ENCODE results near the gene ZNF716. TPM values are rescaled to one million over a fixed set of nuclear protein-coding genes. Genes with fewer than 3 reads are reported as not detected.

ZNF716 gene
- total and polyA plus RNA-seq, 12 donors: not detected

- H3K27me3 ChIP-seq: no peaks in the 10 kb centered on the region
- TF ChIP-seq CTCF (IDR thresholded peaks at IDR 0.05) (no peak), POLR2A (IDR thresholded peaks at IDR 0.05) (no peak)
- no peaks in the 10 kb centered on the region for H3K9me3 ChIP-seq (replicated peaks in 1 of 3)
- no peak overlapping the region for H3K4me3 ChIP-seq
- 85 to 100% (median 94%) methylated on average over 4 to 11 of the region's 11 CpGs for WGBS, 4 donors
- intact Hi-C loops (cut with DNase I): no loop called here
- H3K27ac ChIP-seq: no peak overlapping the region
- no peak for DNase-seq
- no peaks in the 10 kb centered on the region for H3K4me1 ChIP-seq (replicated peaks in 1 of 2)
- no peaks in the 10 kb centered on the region for H3K36me3 ChIP-seq (replicated peaks in 1 of 2)
These were observed 23.4 kb upstream of the ZNF716 start for GRCh38 chr7:57426629-57427003.

GRCh38 chr7:57427146-57427545 lies 22.8 kb upstream of the ZNF716 start:
- WGBS, 4 donors: 82 to 93% (median 88%) methylated on average over 3 to 10 of the region's 10 CpGs
- intact Hi-C loops (cut with DNase I): no loop called here
- no peaks in the 10 kb centered on the region for H3K4me1 ChIP-seq (replicated peaks in 1 of 2)

GRCh38 chr7:57427594-57427993 lies 22.4 kb upstream of the ZNF716 start:
- Histone ChIP-seq H3K27ac (no peak overlapping the region), H3K4me1 (replicated peaks in 1 of 2) (no peaks in the 10 kb centered on the region), H3K36me3 (replicated peaks in 1 of 2) (no peaks in the 10 kb centered on the region), H3K27me3 (no peaks in the 10 kb centered on the region), H3K9me3 (replicated peaks in 1 of 3) (no peaks in the 10 kb centered on the region), H3K4me3 (no peak overlapping the region)
- 81 to 90% (median 85%) methylated on average over 6 to 8 of the region's 8 CpGs for WGBS, 4 donors
- intact Hi-C loops (cut with DNase I): no loop called here
- no peak for DNase-seq
- TF ChIP-seq POLR2A (IDR thresholded peaks at IDR 0.05) (no peak), CTCF (IDR thresholded peaks at IDR 0.05) (no peak)

More at GRCh38 chr7:57427146-57427545, 22.8 kb upstream of the ZNF716 start:
- Histone ChIP-seq H3K27ac (no peak overlapping the region), H3K4me3 (no peak overlapping the region), H3K36me3 (replicated peaks in 1 of 2) (no peaks in the 10 kb centered on the region), H3K9me3 (replicated peaks in 1 of 3) (no peaks in the 10 kb centered on the region), H3K27me3 (no peaks in the 10 kb centered on the region)
- no peak for TF ChIP-seq POLR2A (IDR thresholded peaks at IDR 0.05)
- no peak for TF ChIP-seq CTCF (IDR thresholded peaks at IDR 0.05)
- DNase-seq: peak in 1 of 7 donors; percentile 31

GRCh38 chr7:57432583-57432982 lies 17.4 kb upstream of the ZNF716 start:
- TF ChIP-seq POLR2A (IDR thresholded peaks at IDR 0.05): no peak
- TF ChIP-seq CTCF (IDR thresholded peaks at IDR 0.05): no peak
- Histone ChIP-seq H3K4me1 (replicated peaks in 1 of 2) (no peaks in the 10 kb centered on the region), H3K27ac (no peak overlapping the region), H3K4me3 (no peak overlapping the region), H3K36me3 (replicated peaks in 1 of 2) (no peaks in the 10 kb centered on the region), H3K9me3 (replicated peaks in 1 of 3) (no peaks in the 10 kb centered on the region), H3K27me3 (no peaks in the 10 kb centered on the region)
- 42 to 53% (median 48%) methylated on average over 3 of the region's 3 CpGs for WGBS, 4 donors
- intact Hi-C loops (cut with DNase I): no loop called here
- no peak for DNase-seq

Measured in adrenal gland (tissue), 12 donors.